SK-N-SH (cell line): ENCODE data around the gene POLR1A. TPM values are rescaled to one million over a fixed set of nuclear protein-coding genes. Genes with fewer than 3 reads are reported as not detected.

Experiments used
- CTCF ChIA-PET: fragments of 300-600, 350-600 bp; formaldehyde crosslinking; extraction: SDS; loops from one replicate; lab custom pipeline; 2021; lab: Yijun Ruan, JAX
- POLR2A ChIA-PET: fragments of 350-600 bp; sonication (Branson Sonifier 250); formaldehyde crosslinking; extraction: SDS; loops from one replicate; lab custom pipeline; 2020; ENCODE audit warnings: antibody characterized with exemption, inconsistent platforms; lab: Yijun Ruan, JAX
- DNase-seq: peaks from one replicate; pipeline ENCODE4 v3.0.0; 2012
- H2AFZ ChIP-seq: fragments of 200-600 bp; sonication (generic); 2 replicates; pipeline ENCODE4 v1.8.1; 2016; ENCODE audit warnings: antibody characterized with exemption, mild to moderate bottlenecking, low read depth
- H3F3A ChIP-seq: fragments of 200-600 bp; sonication (generic); replicated peaks from 2 replicates; pipeline ENCODE3; 2016; ENCODE audit warnings: antibody characterized with exemption, mild to moderate bottlenecking; ENCODE audit not compliant: insufficient read depth
- H3K27ac ChIP-seq, 2 experiments: fragments of 200-500 bp in 1 of 2; fragments of 200-600 bp in 1 of 2; sonication (Bioruptor generic) in 1 of 2; sonication (generic), shearing (Covaris generic) in 1 of 2; 2 replicates each; pipeline versions ENCODE4 v1.5.1 to v1.6.1; 2014 to 2016; ENCODE audit warnings: low read depth in 2 of 2, inconsistent platforms in 1 of 2, low read length in 1 of 2, mild to moderate bottlenecking in 1 of 2, mixed read lengths in 1 of 2
- H3K27me3 ChIP-seq: fragments of 200-600 bp; sonication (generic), shearing (Covaris generic); 2 replicates; pipeline ENCODE4 v1.6.1; 2016; ENCODE audit warnings: mixed run types; ENCODE audit not compliant: insufficient read depth
- H3K36me3 ChIP-seq, 2 experiments: fragments of 200-500 bp in 1 of 2; fragments of 200-600 bp in 1 of 2; sonication (Bioruptor generic) in 1 of 2; sonication (generic) in 1 of 2; replicated peaks in 1 of 2; 2 replicates each; pipeline versions ENCODE3 to v1.5.1; 2014 to 2016; ENCODE audit warnings: low read length in 1 of 2, mild to moderate bottlenecking in 1 of 2; ENCODE audit not compliant: insufficient read depth in 2 of 2, control insufficient read depth in 1 of 2
- H3K4me1 ChIP-seq, 2 experiments: fragments of 200-500 bp in 1 of 2; fragments of 200-600 bp in 1 of 2; sonication (Bioruptor generic) in 1 of 2; sonication (generic), shearing (Covaris generic) in 1 of 2; 2 replicates each; pipeline versions ENCODE4 v1.5.1 to v1.6.1; 2014 to 2016; ENCODE audit warnings: low read depth in 1 of 2, low read length in 1 of 2, mixed run types in 1 of 2; ENCODE audit not compliant: insufficient read depth in 2 of 2, control insufficient read depth in 1 of 2
- H3K4me2 ChIP-seq: fragments of 200-600 bp; sonication (generic), shearing (Covaris generic); 2 replicates; pipeline ENCODE4 v1.6.1; 2017; ENCODE audit warnings: mixed run types
- H3K4me3 ChIP-seq, 2 experiments: fragments of 200-500 bp in 1 of 2; fragments of 200-600 bp in 1 of 2; sonication (Bioruptor generic) in 1 of 2; sonication (generic), shearing (Covaris generic) in 1 of 2; 2 replicates each; pipeline versions ENCODE4 v1.5.1 to v1.8.1; 2014 to 2016; ENCODE audit warnings: low read depth in 2 of 2, inconsistent platforms in 1 of 2, low read length in 1 of 2, mild to moderate bottlenecking in 1 of 2, mixed read lengths in 1 of 2, moderate library complexity in 1 of 2
- H3K79me2 ChIP-seq: fragments of 200-600 bp; sonication (generic); 2 replicates; pipeline ENCODE4 v1.8.1; 2017; ENCODE audit warnings: mild to moderate bottlenecking; ENCODE audit not compliant: insufficient read depth
- H3K9ac ChIP-seq: fragments of 200-600 bp; sonication (generic); 2 replicates; pipeline ENCODE4 v1.6.1; 2017; ENCODE audit warnings: mixed run types
- H3K9me2 ChIP-seq: fragments of 200-600 bp; sonication (generic); 2 replicates; pipeline ENCODE4 v1.6.1; 2017; ENCODE audit warnings: mixed run types
- H3K9me3 ChIP-seq: fragments of 200-600 bp; sonication (generic); 2 replicates; pipeline ENCODE4 v1.6.1; 2017; ENCODE audit warnings: mixed run types, mild to moderate bottlenecking, moderate library complexity
- H4K20me1 ChIP-seq: fragments of 200-600 bp; sonication (generic); 2 replicates; pipeline ENCODE4 v1.6.1; 2017; ENCODE audit warnings: mild to moderate bottlenecking, mixed run types; ENCODE audit not compliant: insufficient read depth
- ELF1 ChIP-seq: IDR thresholded peaks from 2 replicates; pipeline ENCODE4 v1.4.0; 2012
- EZH2phosphoT487 ChIP-seq: fragments of 200-600 bp; sonication (generic); IDR thresholded peaks from 2 replicates; pipeline ENCODE4 v1.6.1; 2017; ENCODE audit warnings: low read depth, mixed run types, mild to moderate bottlenecking, antibody characterized with exemption, moderate library complexity, borderline replicate concordance
- FOSL2 ChIP-seq: IDR thresholded peaks from 2 replicates; pipeline ENCODE4 v1.4.0; 2012; ENCODE audit warnings: low read depth, mild to moderate bottlenecking, moderate library complexity, borderline replicate concordance
- FOXJ3 ChIP-seq: sonication (generic); formaldehyde crosslinking; IDR thresholded peaks from 2 replicates; pipeline ENCODE4 v1.5.1; 2020; ENCODE audit warnings: mild to moderate bottlenecking, missing genetic modification reagents
- GATA2 ChIP-seq: sonication (generic); formaldehyde crosslinking; IDR thresholded peaks from 2 replicates; pipeline ENCODE4 v1.5.0; 2020; ENCODE audit warnings: mild to moderate bottlenecking, missing genetic modification reagents
- IRF3 ChIP-seq: fragments of 150-350 bp; IDR thresholded peaks from 2 replicates; pipeline ENCODE4 v1.6.1; 2016; ENCODE audit warnings: mild to moderate bottlenecking, low read depth, low read length
- JUND ChIP-seq: IDR thresholded peaks from 2 replicates; pipeline ENCODE4 v1.4.0; 2012
- NFIC ChIP-seq: IDR thresholded peaks from 2 replicates; pipeline ENCODE4 v1.4.0; 2012; ENCODE audit warnings: borderline replicate concordance
- POLR2AphosphoS5 ChIP-seq: IDR thresholded peaks from 2 replicates; pipeline ENCODE4 v1.6.1; 2012; ENCODE audit warnings: low read depth, low read length
- REST ChIP-seq: IDR thresholded peaks from 2 replicates; pipeline ENCODE4 v1.6.1; 2012; ENCODE audit warnings: mild to moderate bottlenecking, low read depth, low read length, moderate library complexity
- SIN3A ChIP-seq: IDR thresholded peaks from 2 replicates; pipeline ENCODE4 v1.6.1; 2012; ENCODE audit warnings: low read depth, mild to moderate bottlenecking, low read length, moderate library complexity, borderline replicate concordance
- TEAD4 ChIP-seq: IDR thresholded peaks from 2 replicates; pipeline ENCODE4 v1.4.0; 2012; ENCODE audit warnings: mild to moderate bottlenecking, borderline replicate concordance; ENCODE audit not compliant: insufficient read depth
- WGBS: methylation state at CpG from one replicate; pipeline ENCODE4 v1.1.6; 2017; ENCODE audit warnings: low lambda C conversion rate; 5-methylcytosine and 5-hydroxymethylcytosine counted together
- polyA plus RNA-seq, 3 experiments: library from polyadenylated mRNA; depleted of rRNA; stranded (reverse); fragments of >200 nt; gene quantifications; 2 replicates each; pipeline ENCODE4 v1.2.3, GENCODE V29; 2012
- TF ChIP-seq, protein P1 (sequence below): IDR thresholded peaks from 2 replicates; pipeline ENCODE4 v1.4.0; 2012; ENCODE audit warnings: low read depth, borderline replicate concordance
- TF ChIP-seq, protein P2 (sequence below): IDR thresholded peaks from 2 replicates; pipeline ENCODE4 v1.4.0; 2012; ENCODE audit warnings: low read depth, borderline replicate concordance

The POLR1A gene
- polyA plus RNA-seq, 1 of the 3 experiments (the other 2 are of a cell fraction), result 6.1 TPM

DNA sequence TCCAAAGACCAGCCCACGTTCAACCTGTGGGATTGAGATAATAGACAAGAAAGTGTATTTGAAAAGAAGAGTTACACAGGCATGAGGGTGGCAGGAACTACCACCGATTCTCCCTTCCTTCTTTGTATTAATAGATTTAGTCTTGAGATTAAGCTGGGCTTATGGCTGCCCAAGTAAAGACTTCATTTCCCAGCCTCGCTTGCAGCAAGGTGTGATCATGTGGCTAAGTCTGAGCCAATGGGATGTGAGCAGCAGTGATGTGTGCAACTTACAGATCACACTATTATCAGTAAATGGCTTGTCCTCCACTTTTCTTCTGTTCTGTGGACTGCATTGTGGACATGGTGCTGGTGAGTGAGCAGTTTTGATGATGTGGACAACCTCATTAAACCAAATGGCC is 101.7 kb downstream of the POLR1A start:
- Histone ChIP-seq H3K9ac (no peak overlapping the region), H2AFZ (no peak overlapping the region), H4K20me1 (no peaks in the 10 kb centered on the region), H3K9me2 (no peaks in the 10 kb centered on the region), H3K4me3 (no peak overlapping the region), H3K4me2 (no peak overlapping the region), H3K27me3 (no peaks in the 10 kb centered on the region), H3K79me2 (no peaks in the 10 kb centered on the region), H3K27ac (no peak overlapping the region), H3K4me1 (peaks cover 4 to 9% of the 10 kb centered on the region in 2 experiments; a peak in 2 of 4 replicates), H3K36me3 (no peaks in the 10 kb centered on the region), H3F3A (peaks cover 6% of the 10 kb centered on the region), H3K9me3 (peaks cover 4% of the 10 kb centered on the region; the same call in 1 of the 2 replicates)
- WGBS, result 66% methylated on average over 3 of the region's 3 CpGs
- no peak for DNase-seq
- ChIA-PET POLR2A (no interaction called here), CTCF (interaction anchor here (1.2 kb wide), 1 partner anchor 21 kb away, joined by 3 read pairs; no protein-coding TSS in a partner anchor)
- no peak for TF ChIP-seq JUND
- TF ChIP-seq, protein P1, sequence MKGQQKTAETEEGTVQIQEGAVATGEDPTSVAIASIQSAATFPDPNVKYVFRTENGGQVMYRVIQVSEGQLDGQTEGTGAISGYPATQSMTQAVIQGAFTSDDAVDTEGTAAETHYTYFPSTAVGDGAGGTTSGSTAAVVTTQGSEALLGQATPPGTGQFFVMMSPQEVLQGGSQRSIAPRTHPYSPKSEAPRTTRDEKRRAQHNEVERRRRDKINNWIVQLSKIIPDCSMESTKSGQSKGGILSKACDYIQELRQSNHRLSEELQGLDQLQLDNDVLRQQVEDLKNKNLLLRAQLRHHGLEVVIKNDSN, result peak; percentile 53; the same call in 1 of the 2 replicates

GRCh38 chr2:86003104-86003503 is 102.6 kb downstream of the POLR1A start:
- Histone ChIP-seq H3K9me3 (peaks cover 4% of the 10 kb centered on the region; the same call in 1 of the 2 replicates), H3K36me3 (no peaks in the 10 kb centered on the region), H3K4me2 (no peak overlapping the region), H3K79me2 (no peaks in the 10 kb centered on the region), H3K27me3 (no peaks in the 10 kb centered on the region), H3F3A (peaks cover 10% of the 10 kb centered on the region), H3K4me3 (no peak overlapping the region), H3K9me2 (no peaks in the 10 kb centered on the region), H4K20me1 (no peaks in the 10 kb centered on the region), H3K27ac (no peak overlapping the region), H2AFZ (no peak overlapping the region), H3K4me1 (peaks cover 4 to 17% of the 10 kb centered on the region in 2 experiments; a peak in 3 of 4 replicates), H3K9ac (no peak overlapping the region)
- no peak for DNase-seq
- CTCF ChIA-PET, result interaction anchor here (1.2 kb wide), 1 partner anchor 22 kb away, joined by 3 read pairs; no protein-coding TSS in a partner anchor
- POLR2A ChIA-PET, result no interaction called here
- TF ChIP-seq REST (no peak), TEAD4 (no peak), IRF3 (no peak), ELF1 (no peak), JUND (no peak), FOSL2 (no peak), GATA2 (no peak), EZH2phosphoT487 (no peak), NFIC (no peak), POLR2AphosphoS5 (no peak), SIN3A (no peak), FOXJ3 (CRISPR knock-in tag) (no peak)
- TF ChIP-seq, protein P2, sequence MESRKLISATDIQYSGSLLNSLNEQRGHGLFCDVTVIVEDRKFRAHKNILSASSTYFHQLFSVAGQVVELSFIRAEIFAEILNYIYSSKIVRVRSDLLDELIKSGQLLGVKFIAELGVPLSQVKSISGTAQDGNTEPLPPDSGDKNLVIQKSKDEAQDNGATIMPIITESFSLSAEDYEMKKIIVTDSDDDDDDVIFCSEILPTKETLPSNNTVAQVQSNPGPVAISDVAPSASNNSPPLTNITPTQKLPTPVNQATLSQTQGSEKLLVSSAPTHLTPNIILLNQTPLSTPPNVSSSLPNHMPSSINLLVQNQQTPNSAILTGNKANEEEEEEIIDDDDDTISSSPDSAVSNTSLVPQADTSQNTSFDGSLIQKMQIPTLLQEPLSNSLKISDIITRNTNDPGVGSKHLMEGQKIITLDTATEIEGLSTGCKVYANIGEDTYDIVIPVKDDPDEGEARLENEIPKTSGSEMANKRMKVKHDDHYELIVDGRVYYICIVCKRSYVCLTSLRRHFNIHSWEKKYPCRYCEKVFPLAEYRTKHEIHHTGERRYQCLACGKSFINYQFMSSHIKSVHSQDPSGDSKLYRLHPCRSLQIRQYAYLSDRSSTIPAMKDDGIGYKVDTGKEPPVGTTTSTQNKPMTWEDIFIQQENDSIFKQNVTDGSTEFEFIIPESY, result no peak
- WGBS, result 29% methylated on average over 1 of the region's 1 CpG
